Natural killer cell (primary cell): ENCODE results near the gene STX4. TPM values are rescaled to one million over a fixed set of nuclear protein-coding genes. Genes with fewer than 3 reads are reported as not detected.

Experiments used
- ATAC-seq, 3 donors: fragments of 150-1000 bp in 2 of 3; fragments of 200-7000 bp in 1 of 3; cut with Tn5 transposase; 1 replicate in 1 of 3; 2 replicates in 2 of 3; pipeline ENCODE4 v1.10.0; 2021; ENCODE audit warnings: mild to moderate bottlenecking in 2 of 3, moderate library complexity in 2 of 3
- DNase-seq, 2 donors: peaks; one replicate each; pipeline versions ENCODE4 v3.0.0 to v3.0.0-alpha.2; 2013 to 2021; ENCODE audit warnings: mixed read lengths in 1 of 2
- H3K27ac ChIP-seq: one replicate; pipeline ENCODE4 v1.5.1; 2013; ENCODE audit warnings: mild to moderate bottlenecking, low read length
- H3K27me3 ChIP-seq: one replicate; pipeline ENCODE4 v1.6.1; 2013; ENCODE audit warnings: low read length; ENCODE audit not compliant: control insufficient read depth, insufficient read depth
- H3K36me3 ChIP-seq: one replicate; pipeline ENCODE4 v1.6.1; 2013; ENCODE audit warnings: low read length; ENCODE audit not compliant: control insufficient read depth, insufficient read depth
- H3K4me1 ChIP-seq: one replicate; pipeline ENCODE4 v1.6.1; 2013; ENCODE audit warnings: low read length; ENCODE audit not compliant: control insufficient read depth, insufficient read depth
- H3K4me3 ChIP-seq: one replicate; pipeline ENCODE4 v1.5.1; 2013; ENCODE audit warnings: low read length
- H3K9me3 ChIP-seq: one replicate; pipeline ENCODE4 v1.6.1; 2013; ENCODE audit warnings: low read length; ENCODE audit not compliant: control insufficient read depth, insufficient read depth
- H3K27ac Mint-ChIP-seq, 2 donors: one replicate each; pipeline ENCODE4 v1.8.0; 2022; ENCODE audit warnings: mild to moderate bottlenecking in 2 of 2, mixed read lengths in 2 of 2, moderate library complexity in 1 of 2
- H3K27me3 Mint-ChIP-seq, 2 donors: one replicate each; pipeline ENCODE4 v1.8.0; 2022; ENCODE audit warnings: low read depth in 2 of 2, mixed read lengths in 2 of 2
- H3K36me3 Mint-ChIP-seq: one replicate; pipeline ENCODE4 v1.8.0; 2022; ENCODE audit warnings: mixed read lengths
- H3K4me1 Mint-ChIP-seq, 2 donors: one replicate each; pipeline ENCODE4 v1.8.0; 2022; ENCODE audit warnings: mixed read lengths in 2 of 2
- H3K4me3 Mint-ChIP-seq: one replicate; pipeline ENCODE4 v1.8.0; 2022; ENCODE audit warnings: mild to moderate bottlenecking, moderate library complexity, mixed read lengths
- H3K9me3 Mint-ChIP-seq, 2 donors: one replicate each; pipeline ENCODE4 v1.8.0; 2022; ENCODE audit warnings: mixed read lengths in 2 of 2
- CTCF ChIP-seq: fragments of 200-600 bp; IDR thresholded peaks from one replicate; pipeline ENCODE4 v1.8.0; 2022; ENCODE audit warnings: antibody characterized with exemption
- WGBS: methylation state at CpG from one replicate; pipeline ENCODE4 v1.1.7; 2013; ENCODE audit warnings: missing lambda C conversion rate; ENCODE audit not compliant: insufficient coverage; 5-methylcytosine and 5-hydroxymethylcytosine counted together
- intact Hi-C: fragments of 100-400 bp; cut with micrococcal nuclease; formaldehyde crosslinking; loops from one replicate; pipeline ENCODE4 v1.14.2; 2022
- total RNA-seq, 4 donors: library from RNA; stranded (reverse); fragments of 120-200 nt in 1 of 4; gene quantifications; one replicate each; pipeline versions ENCODE4 v1.2.3 to v1.2.4, GENCODE V29; 2013 to 2022

The STX4 gene
- total RNA-seq, 3 donors from 2014 or later (not counting 1 experiment from before 2014, with no cell fraction given) = 128 to 145 (median 133) TPM

GRCh38 chr16:31073970-31074813, 40.8 kb downstream of the STX4 start, which contains the start of the genes ZNF646 and ZNF668:
Gene ZNF646, plus strand, starts transcription at chr16:31074422. Its CDS starts 1,903 bp downstream, at chr16:31076325.
Gene ZNF668, minus strand, starts transcription at chr16:31074240. Its CDS starts 9,781 bp downstream, at chr16:31064459.
- under 1% methylated on average over 48 of the region's 48 CpGs for WGBS
- peak within 1 kb of the TSS; percentile 89 for H3K27ac ChIP-seq
- Mint-ChIP-seq H3K36me3 (peaks cover 7% of the 10 kb centered on the region), H3K9me3 (no peaks in the 10 kb centered on the region), H3K4me3 (peak within 1 kb of the TSS; percentile 97), H3K27ac (peak within 1 kb of the TSS; percentile 95 to 97), H3K27me3 (no peaks in the 10 kb centered on the region), H3K4me1 (peaks cover 45 to 51% of the 10 kb centered on the region in 2 donors)
- no peaks in the 10 kb centered on the region for H3K27me3 ChIP-seq
- TF ChIP-seq CTCF = no peak
- H3K9me3 ChIP-seq = no peaks in the 10 kb centered on the region
- peak; percentile 85 to 93 (median 85) for ATAC-seq
- H3K4me1 ChIP-seq = peaks cover 29% of the 10 kb centered on the region
- H3K36me3 ChIP-seq = peaks cover 31% of the 10 kb centered on the region
- intact Hi-C loops = loop anchor here (1.0 kb wide), 3 partner anchors 21 to 43 kb away; partner anchors contain the start of genes KAT8 and STX4
- peak; percentile 93 to 100 for DNase-seq
- peak within 1 kb of the TSS; percentile 92 for H3K4me3 ChIP-seq

GRCh38 chr16:31074814-31075183, 41.4 kb downstream of the STX4 start:
- H3K27ac ChIP-seq = peak overlapping the region; percentile 89
- ATAC-seq (no peak), DNase-seq (no peak)
- Mint-ChIP-seq H3K9me3 (no peaks in the 10 kb centered on the region), H3K36me3 (peaks cover 7% of the 10 kb centered on the region), H3K27me3 (no peaks in the 10 kb centered on the region), H3K4me3 (peak overlapping the region; percentile 97), H3K4me1 (peaks cover 46 to 54% of the 10 kb centered on the region in 2 donors), H3K27ac (peak overlapping the region; percentile 95 to 97)
- intact Hi-C loops = loop anchor here (1.0 kb wide), 2 partner anchors 21 to 43 kb away; partner anchors contain the start of gene KAT8
- TF ChIP-seq CTCF = no peak
- H3K36me3 ChIP-seq = peaks cover 37% of the 10 kb centered on the region
- under 1% methylated on average over 7 of the region's 7 CpGs for WGBS
- peaks cover 35% of the 10 kb centered on the region for H3K4me1 ChIP-seq
- H3K27me3 ChIP-seq = no peaks in the 10 kb centered on the region
- peak overlapping the region; percentile 92 for H3K4me3 ChIP-seq
- no peaks in the 10 kb centered on the region for H3K9me3 ChIP-seq

GRCh38 chr16:31076319-31076718, 43.0 kb downstream of the STX4 start:
- intact Hi-C loops = no loop called here
- Mint-ChIP-seq H3K27me3 (no peaks in the 10 kb centered on the region), H3K27ac (peak overlapping the region; percentile 95 to 97), H3K4me1 (peaks cover 51 to 67% of the 10 kb centered on the region in 2 donors), H3K36me3 (peaks cover 7% of the 10 kb centered on the region), H3K9me3 (no peaks in the 10 kb centered on the region), H3K4me3 (peak overlapping the region; percentile 28)
- no peak overlapping the region for H3K4me3 ChIP-seq
- no peaks in the 10 kb centered on the region for H3K9me3 ChIP-seq
- DNase-seq = no peak
- H3K27me3 ChIP-seq = no peaks in the 10 kb centered on the region
- ATAC-seq = no peak
- H3K27ac ChIP-seq = no peak overlapping the region
- no peak for TF ChIP-seq CTCF
- 87% methylated on average over 16 of the region's 16 CpGs for WGBS
- peaks cover 52% of the 10 kb centered on the region for H3K36me3 ChIP-seq
- peaks cover 49% of the 10 kb centered on the region for H3K4me1 ChIP-seq
